ENCODE measurements around the gene TNFRSF8.
"Not testable (repeated sequence)": the region's sequence is repeated elsewhere in the genome, so short reads cannot be mapped to it uniquely, and the experiment has no call there.

The TNFRSF8 gene

DNA sequence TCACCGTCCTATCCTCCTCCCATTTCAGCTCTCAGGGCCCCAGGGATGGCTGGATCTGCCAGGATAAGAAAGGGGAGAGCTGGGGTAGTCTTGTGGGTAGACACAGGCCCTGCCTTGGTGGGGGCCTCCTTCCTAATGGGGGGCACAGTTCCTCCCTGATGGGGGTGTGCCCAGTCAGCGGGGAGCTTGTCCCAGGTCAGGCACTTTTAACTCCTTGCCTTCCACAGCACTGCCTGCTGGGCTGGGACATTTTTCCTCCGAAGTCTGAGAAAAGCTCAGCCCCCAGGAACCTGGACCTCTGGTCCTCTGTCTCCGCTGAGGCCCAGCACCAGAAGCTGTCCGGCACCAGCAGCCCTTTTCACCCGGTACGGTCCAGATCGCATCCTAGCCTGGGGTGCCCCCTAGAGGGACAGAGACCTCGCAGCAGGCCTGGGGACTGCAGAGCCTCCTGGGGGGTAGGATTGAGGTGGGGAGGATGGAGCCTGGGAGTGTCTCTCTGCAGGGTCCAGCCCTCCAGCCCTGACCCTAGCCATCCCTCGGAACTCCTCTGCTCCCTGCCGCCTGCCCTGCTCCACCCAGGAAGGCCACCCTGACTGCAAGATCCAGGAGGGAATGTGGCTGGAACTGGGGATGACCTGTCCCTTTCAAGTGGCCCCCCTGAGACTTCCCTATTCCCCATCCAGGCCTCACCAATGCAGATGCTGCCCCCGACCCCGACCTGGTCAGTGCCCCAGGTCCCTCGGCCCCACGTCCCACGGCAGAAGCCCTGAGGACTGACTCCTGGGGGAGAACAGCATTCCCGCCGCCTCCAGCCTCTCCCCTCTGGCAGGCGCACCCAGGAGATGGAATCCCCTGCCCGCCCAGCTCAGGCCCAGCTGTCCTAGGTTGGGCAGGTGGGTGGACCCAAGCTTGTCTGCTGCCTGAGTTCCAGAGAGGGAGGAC is 31.8 kb upstream of the TNFRSF8 start:
- H3K4me3 ChIP-seq (ENCODE audit: low read length) = no peak overlapping the region
- no peak for TF ChIP-seq ZNF274 (IDR thresholded peaks at IDR 0.05; ENCODE audit: low read depth, low read length)

- no peak overlapping the region for H3K4me3 ChIP-seq (ENCODE audit: low read length)
- no peak for TF ChIP-seq ZNF274 (IDR thresholded peaks at IDR 0.05; ENCODE audit: low read depth, low read length)
These were observed 30.9 kb upstream of the TNFRSF8 start for GRCh38 chr1:12032161-12032621.

DNA sequence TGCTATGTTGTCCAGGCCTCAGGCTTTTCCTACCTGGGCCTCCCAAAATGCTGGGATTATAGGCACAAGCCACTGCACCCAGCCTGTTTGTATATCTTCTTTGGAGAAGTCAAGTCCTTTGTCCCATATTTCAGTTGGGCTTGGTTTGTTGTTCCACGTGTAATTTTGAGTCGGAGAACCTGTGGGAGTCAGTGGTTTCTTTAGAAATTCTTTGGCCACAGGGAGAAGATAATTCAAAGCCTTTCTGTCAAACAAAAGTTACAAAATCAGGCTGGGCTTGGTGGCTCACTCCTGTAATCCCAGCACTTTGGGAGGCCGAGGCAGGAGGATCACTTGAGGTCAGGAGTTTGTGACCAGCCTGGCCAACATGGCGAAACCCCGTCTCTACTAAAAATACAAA is 29.7 kb upstream of the TNFRSF8 start:
- not testable (repeated sequence) for H3K4me3 ChIP-seq (ENCODE audit: low read length)

DNA sequence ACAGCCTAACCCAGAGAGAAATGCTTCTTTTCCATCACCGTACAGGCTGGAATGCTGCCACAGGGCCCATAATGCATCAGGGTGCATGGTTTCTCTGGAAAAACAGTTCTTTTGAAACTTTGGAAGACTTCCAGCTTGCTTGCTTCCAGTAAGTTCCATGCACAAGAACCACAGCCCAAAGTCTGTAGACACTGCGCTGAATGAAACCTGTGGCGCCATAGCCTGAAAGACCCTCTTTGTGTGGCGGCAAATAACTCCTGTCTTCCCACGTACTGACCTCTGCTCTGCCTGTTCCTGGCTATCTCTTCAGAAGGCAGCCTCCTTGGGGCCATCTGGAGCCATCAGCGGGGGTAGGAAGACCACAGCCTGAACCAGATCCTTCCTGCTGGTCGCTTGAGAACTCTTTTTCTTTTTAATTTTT is 28.7 kb upstream of the TNFRSF8 start:
- no peak overlapping the region for H3K4me3 ChIP-seq (ENCODE audit: low read length)
- TF ChIP-seq ZNF274 (IDR thresholded peaks at IDR 0.05; ENCODE audit: low read depth, low read length) = no peak

GRCh38 chr1:12035312-12035711 is 27.8 kb upstream of the TNFRSF8 start:
- H3K4me3 ChIP-seq (ENCODE audit: low read length) = no peak overlapping the region
- no peak for TF ChIP-seq ZNF274 (IDR thresholded peaks at IDR 0.05; ENCODE audit: low read depth, low read length)

DNA sequence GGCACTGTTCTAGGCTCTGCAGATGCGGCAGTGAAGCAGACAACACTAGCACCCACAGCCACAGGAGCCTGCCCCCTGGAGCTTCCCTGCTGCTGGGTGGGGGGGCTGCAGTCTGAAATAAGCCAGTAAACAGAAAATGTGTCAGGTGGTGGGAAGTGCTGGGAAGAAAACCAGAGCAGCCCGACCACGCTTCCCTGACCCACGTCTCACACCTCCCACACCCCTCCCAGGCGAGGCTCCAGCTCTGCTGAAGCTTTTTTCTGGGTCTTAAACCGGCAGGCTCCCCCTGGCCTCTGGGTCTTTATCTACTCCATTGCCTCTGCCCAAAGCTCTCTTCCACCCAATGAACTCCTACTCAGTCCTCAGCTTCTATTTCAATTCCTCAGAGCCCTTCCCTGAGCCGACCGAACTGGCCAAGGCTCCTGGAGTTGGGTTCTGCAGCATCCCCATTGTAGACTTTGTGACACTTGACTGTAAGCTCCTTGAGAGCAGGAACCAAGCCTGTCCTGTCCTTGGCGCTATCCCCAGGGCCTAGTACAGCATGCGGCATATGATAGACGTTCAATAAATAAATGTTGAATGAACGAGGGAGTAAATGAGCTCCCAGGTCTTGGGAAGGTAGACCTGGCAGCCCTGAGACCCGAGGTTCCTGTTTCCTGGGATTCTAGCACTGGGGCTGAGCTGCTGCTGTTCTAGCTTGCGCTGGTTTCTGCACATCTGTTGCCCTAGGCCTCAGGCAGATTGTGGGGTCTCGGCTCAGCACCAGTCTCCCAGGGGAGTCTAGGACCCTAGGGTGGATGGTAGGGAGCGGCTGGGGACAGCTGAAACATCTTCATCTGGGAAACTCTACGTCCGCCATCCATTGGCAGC is 25.4 kb upstream of the TNFRSF8 start:
- no peak for TF ChIP-seq ZNF274 (IDR thresholded peaks at IDR 0.05; ENCODE audit: low read depth, low read length)

DNA sequence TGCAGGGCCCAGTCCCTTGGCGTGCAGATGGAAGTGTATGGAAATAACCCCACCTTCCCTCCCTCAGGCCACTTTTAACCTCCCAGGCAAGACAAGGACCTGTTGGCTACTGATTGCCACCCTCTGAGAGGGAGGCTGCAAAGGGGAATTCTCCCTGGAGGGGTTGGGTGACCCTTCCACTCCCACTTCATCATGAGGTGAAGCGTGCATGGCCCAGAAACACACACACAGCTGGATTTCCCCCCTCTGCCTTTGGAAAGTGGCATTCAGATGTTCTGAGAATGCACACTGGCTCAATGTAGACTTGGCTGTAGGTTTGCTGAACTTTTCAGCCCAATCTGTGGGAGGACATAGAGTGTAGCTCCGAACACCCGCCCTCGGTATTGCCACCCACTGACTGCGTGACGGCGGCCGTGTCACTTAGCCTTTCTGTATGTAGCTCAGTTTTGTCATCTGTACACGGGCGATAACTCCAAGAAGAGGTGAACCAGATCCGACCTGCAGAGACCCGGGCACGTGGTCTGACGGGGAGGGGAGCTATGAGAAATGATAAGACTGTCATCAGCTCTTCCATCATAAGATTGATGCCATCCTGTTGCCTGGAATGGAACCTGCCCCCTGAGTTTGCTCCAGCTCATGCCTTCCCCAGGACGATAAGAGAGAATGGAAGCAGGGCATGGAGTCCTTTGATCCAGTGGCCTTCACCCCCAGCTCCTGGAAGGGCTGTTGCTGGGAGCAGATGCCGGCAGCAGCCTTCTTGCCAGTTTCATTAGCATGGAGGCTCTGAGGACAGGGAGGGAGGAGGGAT is 24.5 kb upstream of the TNFRSF8 start:
- no peak overlapping the region for H3K4me3 ChIP-seq (ENCODE audit: low read length)
- no peak for TF ChIP-seq ZNF274 (IDR thresholded peaks at IDR 0.05; ENCODE audit: low read depth, low read length)

More for the DNA sequence above, 25.4 kb upstream of the TNFRSF8 start:
- H3K4me3 ChIP-seq (ENCODE audit: low read length) = no peak overlapping the region

DNA sequence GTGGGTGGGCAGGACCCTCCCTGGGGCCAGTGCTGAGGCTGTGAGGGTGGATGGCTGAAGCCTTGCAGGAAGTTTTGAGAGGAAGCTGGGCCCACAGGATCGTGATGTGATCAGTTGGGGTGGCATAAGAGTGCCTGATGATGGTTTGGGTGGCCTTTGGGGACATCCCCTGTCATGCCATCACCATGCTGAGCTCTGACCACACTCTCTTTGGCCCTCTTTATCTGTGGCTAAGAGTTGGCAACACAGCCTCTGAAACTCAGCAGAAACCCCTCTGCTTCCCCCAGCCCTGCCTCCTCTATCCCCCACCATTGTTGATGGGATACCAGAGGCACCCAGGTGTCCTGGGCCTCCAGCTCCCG is 24.0 kb upstream of the TNFRSF8 start:
- no peak overlapping the region for H3K4me3 ChIP-seq (ENCODE audit: low read length)
- no peak for TF ChIP-seq ZNF274 (IDR thresholded peaks at IDR 0.05; ENCODE audit: low read depth, low read length)

DNA sequence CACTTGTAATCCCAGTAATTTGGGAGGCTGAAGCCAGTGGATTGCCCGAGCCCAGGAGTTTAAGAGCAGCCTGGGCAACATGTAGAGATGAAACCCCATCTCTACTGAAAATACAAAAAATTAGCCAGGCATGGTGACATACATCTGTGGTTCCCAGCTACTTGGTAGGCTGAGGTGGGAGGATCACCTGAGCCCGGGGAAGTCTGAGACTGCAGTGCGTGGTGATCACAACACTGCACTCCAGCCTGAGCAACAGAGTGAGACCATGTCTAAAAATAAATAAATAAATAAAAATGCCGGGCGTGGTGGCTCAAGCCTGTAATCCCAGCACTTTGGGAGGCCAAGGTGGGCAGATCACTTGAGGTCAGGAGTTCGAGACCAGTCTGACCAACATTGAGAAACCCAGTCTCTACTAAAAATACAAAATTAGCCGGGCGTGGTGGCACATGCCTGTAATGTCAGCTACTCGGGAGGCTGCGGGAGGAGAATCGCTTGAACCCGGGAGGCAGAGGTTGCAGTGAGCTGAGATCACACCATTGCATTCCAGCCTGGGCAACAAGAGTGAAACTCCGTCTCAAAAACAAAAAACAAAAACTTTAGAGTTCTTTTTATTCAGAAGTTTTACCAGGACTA is 23.2 kb upstream of the TNFRSF8 start:
- peak overlapping the region; percentile 1; the same call in 1 of the 2 replicates for H3K4me3 ChIP-seq (ENCODE audit: low read length)

- no peak for TF ChIP-seq ZNF274 (IDR thresholded peaks at IDR 0.05; ENCODE audit: low read depth, low read length)
- no peak overlapping the region; the same call in 1 of the 2 replicates for H3K4me3 ChIP-seq (ENCODE audit: low read length)
These were observed 22.5 kb upstream of the TNFRSF8 start for GRCh38 chr1:12040457-12041051.

GRCh38 chr1:12044187-12044877 is 18.8 kb upstream of the TNFRSF8 start:
- H3K4me3 ChIP-seq (ENCODE audit: low read length) = not testable (repeated sequence)

DNA sequence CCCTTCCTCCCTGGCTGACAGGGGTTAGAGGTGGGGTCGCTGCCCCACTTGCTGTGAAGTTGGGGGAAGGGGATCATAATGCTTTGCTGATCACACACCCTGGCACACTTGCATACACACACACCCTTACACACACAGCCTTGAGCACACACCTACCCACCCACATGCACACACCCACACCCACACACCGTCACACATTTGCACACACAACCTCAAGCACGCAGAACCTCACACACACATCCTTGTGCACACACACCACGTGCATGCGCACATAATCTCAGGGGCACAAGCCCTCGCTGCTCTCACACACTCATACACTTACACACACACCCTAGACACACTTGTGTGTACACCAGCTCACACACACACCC is 16.4 kb upstream of the TNFRSF8 start:
- no peak for TF ChIP-seq ZNF274 (IDR thresholded peaks at IDR 0.05; ENCODE audit: low read depth, low read length)
- peak overlapping the region; percentile 6; the same call in 1 of the 2 replicates for H3K4me3 ChIP-seq (ENCODE audit: low read length)
